T-helper 2 cell treated with Interferon-gamma antibody and Interleukin-4, amounts not matched to agents 100 ng/mL and 5 ng/mL, for 36 hours (primary cell): Measurements from ENCODE around the gene SMCO3. TPM values are rescaled to one million over a fixed set of nuclear protein-coding genes. Genes with fewer than 3 reads are reported as not detected.
"Not testable (repeated sequence)": the region's sequence is repeated elsewhere in the genome, so short reads cannot be mapped to it uniquely, and the experiment has no call there.

Experiments
- intact Hi-C: fragments of 100-400 bp; cut with micrococcal nuclease; formaldehyde crosslinking; loops from one replicate; pipeline ENCODE4 v1.15.1; 2023
- total RNA-seq: library from RNA; stranded (reverse); gene quantifications from 2 replicates; pipeline ENCODE4 v1.2.3, GENCODE V29; 2022

The SMCO3 gene
- total RNA-seq, 1 donor from 2014 or later: not detected

DNA sequence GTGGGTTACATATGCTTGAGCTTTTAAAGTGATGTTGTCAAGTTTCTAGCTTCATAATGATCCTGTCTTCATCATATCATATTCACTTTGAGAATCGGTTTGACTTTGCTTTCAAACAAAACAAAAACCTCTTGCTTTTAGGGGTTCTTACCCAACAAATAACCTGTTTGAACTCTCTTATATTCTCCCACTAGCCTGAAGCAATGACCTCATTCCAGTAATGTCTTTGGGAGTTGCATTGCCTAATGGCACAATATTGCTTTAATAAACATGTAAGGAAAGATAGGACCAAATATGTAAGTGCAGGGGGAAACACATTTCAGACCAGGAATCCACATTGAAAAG, 38.4 kb downstream of the SMCO3 start:
- intact Hi-C loops: loop anchor here (2.0 kb wide), 1 partner anchor 221 kb away; no protein-coding TSS in a partner anchor

DNA sequence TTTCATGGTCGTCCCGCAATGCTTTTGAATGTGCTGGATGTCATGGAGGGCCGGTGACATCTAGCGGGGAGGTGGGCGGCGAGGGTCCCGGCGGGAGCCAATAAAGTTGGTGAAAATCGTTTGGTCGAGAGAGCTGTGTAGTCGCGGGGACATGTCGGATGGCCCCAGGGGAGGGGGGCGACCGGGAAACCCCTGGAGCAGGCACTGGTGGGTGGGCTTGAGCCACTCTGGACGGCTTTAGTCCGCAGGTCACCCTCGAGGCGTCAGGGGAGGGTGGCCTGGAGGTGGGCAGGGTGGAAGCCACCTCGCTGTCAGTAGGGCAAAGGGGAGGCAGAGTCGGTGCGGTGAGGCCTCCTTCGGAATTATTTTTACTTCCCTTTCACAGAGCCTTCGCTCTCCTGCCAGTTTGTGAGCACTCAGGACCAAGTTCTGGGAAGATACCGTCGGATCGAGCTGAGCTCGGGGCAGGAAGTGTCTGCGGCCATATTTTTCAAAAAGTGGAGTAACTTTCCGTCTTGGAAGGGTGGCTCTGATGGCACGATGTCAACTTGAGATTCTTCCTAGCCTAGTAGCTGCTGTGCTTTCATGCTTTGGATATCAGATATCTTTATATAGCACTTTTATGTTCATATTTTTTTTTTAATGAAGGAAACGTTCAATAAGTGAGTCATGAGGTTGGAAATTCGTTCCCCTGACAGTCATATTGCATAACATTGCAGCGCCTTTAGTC, 38.9 kb downstream of the SMCO3 start:
- intact Hi-C loops: loop anchor here (1.0 to 5.0 kb wide), 8 partner anchors 28 to 1107 kb away; partner anchors contain the start of genes ARHGDIB, ATF7IP, C12orf60 and STRAP

DNA sequence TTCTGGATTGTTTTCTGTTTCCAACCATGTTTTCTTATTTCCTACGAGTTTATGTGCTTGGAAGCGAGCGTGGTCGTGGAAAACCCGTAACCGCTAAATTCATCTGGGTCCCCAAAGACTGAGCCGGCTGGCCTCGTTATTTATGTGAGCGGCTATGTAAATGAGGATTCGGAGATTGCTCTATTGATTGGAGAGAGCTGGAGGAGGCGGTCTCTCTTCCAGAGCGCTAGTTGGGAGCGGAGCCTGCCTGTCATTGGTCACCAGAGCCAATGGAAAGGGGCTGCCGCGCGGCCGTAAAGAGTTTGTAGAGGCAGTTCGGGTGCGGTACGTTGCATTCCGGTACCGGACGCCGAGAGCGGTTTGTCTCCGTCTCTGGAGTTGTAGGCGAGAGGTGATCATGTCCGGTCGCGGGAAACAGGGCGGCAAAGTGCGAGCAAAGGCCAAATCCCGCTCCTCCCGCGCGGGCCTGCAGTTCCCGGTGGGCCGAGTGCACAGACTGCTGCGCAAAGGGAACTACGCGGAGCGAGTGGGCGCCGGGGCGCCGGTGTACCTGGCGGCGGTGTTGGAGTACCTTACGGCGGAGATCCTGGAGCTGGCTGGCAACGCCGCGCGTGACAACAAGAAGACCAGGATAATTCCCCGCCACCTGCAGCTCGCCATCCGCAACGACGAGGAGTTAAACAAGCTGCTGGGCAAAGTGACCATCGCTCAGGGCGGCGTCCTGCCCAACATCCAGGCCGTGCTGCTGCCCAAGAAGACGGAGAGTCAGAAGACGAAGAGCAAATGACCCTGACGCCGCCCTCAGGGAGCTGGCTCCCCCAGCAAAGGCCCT, 39.7 kb downstream of the SMCO3 start:
- intact Hi-C loops: loop anchor here (1.0 to 5.0 kb wide), 8 partner anchors 29 to 1108 kb away; partner anchors contain the start of genes ARHGDIB, ATF7IP, C12orf60 and STRAP

DNA sequence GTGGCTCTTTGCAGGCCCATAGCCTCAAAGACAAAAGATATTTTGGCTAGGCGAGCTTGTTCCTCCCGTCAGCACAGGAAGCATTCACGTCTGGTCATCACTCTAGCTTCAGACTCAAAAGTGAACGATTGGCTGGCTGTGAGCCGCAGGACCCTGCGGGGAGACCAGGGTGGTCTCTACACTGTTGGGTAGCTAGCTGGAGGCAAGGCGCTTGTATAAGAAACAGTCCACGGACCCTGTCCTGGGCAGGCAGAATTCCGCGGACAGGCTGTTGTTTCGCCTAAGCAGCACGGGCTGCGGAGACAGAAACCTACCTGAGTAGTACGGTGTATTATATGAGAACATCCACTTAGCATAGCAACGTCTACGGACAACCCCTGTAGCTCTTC, 40.3 kb downstream of the SMCO3 start:
- intact Hi-C loops: loop anchor here (1.0 to 5.0 kb wide), 8 partner anchors 30 to 1109 kb away; partner anchors contain the start of genes ARHGDIB, ATF7IP, C12orf60 and STRAP

DNA sequence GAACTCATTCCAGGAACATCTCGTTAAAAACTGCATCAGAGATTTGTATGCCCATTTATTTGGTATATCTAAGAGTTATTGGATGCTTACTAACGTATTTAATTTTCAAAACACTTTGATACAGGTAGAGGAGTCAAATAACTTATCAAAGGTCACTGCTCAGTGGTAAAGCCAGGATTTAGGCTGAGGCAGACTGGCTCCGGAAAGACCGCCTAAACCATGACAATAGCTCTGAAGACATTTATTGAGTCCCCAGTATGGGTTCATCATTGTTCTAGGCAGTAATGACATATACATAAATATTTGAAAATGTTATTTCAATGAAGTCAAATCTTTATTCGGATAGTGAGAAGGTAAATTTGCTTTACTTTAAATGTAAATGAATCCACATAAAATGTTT, 41.0 kb downstream of the SMCO3 start:
- intact Hi-C loops: loop anchor here (5.0 kb wide), 3 partner anchors 356 to 1109 kb away; partner anchors contain the start of gene STRAP

DNA sequence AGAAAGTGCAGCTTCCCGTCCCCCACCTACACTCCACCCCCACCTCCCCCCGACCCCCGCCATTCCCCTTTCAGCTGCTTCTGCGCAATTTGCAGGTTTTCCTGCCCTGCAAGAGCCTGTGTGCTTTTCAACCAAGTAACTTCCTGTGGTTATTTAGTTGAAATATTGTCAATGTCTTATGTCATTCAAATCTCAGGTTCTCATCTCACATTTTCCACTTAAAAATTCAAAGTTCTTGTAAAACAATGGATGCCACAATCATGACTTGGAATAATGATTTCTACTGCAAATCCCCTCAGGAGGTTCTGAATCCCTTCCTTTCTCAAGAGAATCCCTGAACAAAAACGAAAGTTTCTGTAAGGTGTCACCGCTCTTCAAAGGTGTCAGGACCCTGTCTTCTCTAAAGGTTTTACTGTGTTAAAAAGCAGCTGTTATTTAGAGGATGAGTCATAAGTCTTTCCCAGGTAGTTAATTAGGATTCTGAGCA, 42.3 kb downstream of the SMCO3 start:
- intact Hi-C loops: loop anchor here (1.0 to 5.0 kb wide), 7 partner anchors 177 to 1111 kb away; partner anchors contain the start of gene STRAP

DNA sequence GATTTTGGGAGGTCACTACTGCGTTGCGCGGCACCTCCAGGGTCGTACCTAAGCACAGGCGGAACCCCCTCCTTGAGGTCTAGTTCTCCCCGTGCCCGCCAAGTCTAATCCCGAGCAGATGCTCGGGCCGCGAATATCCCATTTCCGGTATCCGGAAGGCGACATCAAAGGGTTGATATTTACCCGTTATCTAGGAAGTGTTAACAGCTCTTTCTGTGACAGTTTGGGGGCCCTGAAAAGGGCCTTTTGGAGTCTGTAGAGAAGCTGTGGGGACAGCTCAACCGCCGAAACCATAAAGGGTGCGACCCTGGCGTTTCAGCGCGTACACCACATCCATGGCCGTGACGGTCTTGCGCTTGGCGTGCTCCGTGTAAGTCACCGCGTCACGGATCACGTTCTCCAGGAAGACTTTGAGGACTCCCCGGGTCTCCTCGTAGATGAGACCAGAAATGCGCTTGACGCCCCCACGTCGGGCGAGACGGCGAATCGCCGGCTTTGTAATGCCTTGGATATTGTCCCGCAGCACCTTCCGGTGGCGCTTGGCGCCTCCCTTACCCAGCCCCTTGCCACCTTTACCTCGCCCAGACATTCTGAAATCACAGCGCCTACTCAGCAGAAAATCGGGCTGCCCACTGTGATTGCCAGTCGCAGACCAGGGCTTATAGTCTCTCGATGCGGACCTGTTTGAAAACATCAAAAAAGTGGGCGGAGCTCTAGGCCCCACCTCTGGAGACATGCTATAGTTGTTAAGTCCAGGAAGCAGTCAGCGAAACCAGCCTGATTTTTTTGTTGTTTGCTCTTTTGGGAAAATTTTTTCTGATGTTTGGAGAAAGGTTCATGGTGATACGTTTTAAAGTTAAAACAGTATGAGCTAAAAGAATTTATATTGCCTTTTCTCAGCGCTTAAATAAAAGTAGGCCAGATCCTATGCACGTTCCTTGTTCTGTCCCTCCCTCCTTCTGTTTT, 43.2 kb downstream of the SMCO3 start:
- intact Hi-C loops: loop anchor here (1.0 to 5.0 kb wide), 8 partner anchors 178 to 1112 kb away; partner anchors contain the start of genes ARHGDIB and STRAP

DNA sequence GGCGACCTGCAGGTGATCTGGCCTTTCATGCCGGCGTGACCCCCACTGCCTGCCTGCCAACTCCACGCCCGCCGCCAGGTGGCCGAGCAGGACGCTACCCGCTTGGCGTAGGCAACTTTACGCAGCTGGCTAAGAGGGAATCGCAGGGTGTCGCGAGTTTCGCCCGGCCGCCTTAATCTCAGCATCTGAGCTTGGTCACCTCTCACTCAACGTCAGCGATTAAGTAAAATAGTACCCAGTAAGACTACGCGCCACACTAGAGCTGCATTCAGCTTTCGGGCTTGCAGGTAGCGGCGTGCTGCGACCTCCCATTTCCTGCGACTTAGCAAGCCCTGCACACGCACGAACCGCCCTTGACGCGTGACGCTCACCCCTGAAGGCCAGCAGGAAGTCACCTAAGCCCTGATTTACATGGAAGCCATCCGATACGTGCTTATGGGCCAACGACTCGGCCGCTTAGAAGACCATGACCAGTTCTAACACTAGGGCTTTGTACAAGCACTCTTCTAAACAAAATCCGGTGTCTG, 44.0 kb downstream of the SMCO3 start:
- intact Hi-C loops: loop anchor here (1.0 to 5.0 kb wide), 7 partner anchors 48 to 1112 kb away; partner anchors contain the start of genes ARHGDIB and STRAP

DNA sequence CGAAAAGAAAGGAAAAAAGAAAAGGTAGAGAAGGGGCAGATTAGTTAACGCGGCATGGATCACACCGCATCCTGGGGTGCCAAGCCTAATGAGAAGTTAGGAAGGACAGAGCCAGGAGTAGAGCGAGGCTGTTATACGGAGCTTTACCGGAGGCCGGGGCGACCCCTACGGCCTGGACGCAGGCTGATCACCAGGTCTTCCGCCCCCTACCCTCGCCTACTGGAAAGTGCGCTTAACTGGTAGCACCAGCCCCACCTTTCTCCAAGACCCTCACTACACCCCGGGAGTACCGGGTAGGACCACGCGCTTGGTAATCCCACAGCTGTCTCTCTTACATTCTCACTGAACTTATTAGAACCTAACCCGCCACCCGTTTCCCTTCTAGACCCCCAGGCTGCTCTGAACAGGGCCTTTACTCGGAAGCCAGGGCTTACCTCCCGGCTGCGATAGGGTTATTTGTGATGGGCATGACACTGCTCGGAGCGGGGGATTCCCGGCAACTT, 44.5 kb downstream of the SMCO3 start:
- intact Hi-C loops: loop anchor here (5.0 kb wide), 1 partner anchor 47 kb away; no protein-coding TSS in a partner anchor

DNA sequence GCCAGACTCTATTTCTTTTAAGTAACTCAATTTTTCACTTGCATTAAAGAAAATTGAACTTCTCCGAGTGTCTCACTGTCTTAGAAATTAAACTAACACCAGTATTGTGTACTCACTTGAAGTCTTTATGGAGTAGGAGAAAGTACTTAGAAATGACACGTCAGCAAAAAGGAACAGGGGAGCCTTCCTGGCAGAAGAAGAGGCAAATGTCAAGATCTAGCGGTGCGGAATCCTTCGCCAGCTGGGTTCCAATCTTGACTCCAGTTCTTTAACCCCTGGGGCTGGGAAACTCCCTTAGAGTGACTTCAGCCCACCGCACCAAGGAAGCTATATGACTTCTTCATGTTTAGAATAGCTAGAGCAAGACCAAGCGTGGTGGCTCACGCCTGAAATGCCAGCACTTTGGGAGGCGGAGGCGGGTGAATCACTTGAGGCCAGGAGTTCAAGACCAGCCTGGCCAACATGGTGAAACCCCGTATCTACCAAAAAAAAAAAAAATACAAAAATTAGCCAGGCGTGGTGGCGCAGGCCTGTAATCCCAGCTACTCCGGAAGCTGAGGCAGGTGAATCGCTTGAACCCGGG, 45.1 kb downstream of the SMCO3 start:
- intact Hi-C loops: loop anchor here (5.0 kb wide), 1 partner anchor 47 kb away; no protein-coding TSS in a partner anchor

DNA sequence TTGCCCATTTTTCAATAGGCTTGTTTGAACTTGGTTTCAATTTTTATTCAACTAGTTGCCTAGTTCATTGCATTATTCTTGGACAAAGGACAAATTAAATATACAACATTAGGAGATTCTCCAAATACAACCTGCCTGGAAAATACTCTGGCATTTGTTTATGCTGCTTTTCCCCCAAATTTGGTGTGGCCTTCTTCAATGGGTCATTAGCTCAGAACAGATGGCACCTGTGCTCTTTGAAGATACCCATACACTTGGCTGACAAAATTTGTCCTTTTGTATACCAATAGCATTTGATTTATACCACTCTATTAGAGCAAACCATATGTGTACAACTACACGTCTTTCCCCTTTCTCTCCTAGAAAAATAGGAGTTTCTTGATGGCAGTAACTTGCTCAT, 46.4 kb downstream of the SMCO3 start:
- intact Hi-C loops: loop anchor here (5.0 kb wide), 1 partner anchor 45 kb away; no protein-coding TSS in a partner anchor

DNA sequence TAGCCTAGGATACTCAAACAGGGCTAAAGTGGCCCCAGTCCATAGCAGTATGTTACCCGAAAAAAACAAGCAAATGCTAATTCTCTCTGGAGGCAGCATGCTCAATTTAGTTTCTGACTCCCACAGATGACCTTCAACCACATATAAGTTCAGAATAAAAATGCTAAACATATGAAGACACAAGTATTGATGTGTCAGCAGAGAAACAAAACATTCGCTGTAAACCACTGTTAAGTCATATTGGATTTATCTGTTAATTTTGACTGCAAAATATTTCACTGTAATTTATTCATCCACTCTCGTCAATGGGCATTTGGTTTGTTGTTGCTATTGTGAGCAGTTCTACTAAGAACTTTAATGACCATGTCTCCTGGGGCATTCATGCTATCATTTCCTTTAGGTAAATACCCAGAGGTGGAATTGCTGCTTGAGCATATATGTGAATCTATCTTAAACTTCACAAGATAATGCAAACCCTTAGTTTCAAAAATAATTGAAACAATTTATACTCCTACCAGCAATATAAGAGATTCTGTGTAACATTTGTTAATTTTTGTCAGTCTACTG, 47.2 kb downstream of the SMCO3 start:
- intact Hi-C loops: loop anchor here (5.0 kb wide), 1 partner anchor 44 kb away; no protein-coding TSS in a partner anchor

DNA sequence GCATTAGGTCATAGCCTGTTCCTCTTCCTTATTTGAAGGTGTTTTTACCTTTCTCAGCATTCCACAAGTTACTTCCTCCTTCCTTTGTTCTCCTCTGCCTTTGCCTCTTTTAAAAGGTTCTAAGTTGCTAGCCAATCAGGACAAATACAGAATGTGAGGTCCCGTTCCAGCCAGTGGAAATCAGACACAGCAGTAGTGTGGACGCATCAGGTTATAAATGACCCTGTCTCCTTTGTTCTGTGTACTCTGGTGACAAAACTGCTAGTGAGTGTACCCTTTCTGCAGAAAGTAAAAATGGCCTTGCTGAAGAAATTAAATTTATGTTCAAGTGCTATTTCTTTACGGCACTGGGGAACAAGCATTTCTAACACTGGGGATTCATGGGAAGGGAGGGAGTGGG, 48.0 kb downstream of the SMCO3 start:
- intact Hi-C loops: loop anchor here (5.0 kb wide), 1 partner anchor 44 kb away; no protein-coding TSS in a partner anchor

DNA sequence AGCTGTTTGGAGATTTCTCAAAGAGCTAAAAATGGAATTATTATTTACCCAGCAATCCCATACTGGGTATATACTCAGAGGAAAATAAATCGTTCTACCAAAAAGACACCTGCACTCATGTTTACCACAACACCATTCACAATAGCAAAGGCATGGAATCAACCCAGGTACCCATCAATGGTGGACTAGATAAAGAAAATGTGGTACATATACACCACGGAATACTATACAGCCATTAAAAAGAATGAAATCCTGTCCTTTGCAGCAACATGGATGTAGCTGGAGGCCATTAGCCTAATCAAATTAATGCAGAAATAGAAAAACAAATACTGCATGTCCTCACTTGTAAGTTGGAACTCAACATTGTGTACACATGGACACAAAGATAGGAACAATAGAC, 48.6 kb downstream of the SMCO3 start:
- intact Hi-C loops: loop anchor here (5.0 kb wide), 1 partner anchor 43 kb away; no protein-coding TSS in a partner anchor

DNA sequence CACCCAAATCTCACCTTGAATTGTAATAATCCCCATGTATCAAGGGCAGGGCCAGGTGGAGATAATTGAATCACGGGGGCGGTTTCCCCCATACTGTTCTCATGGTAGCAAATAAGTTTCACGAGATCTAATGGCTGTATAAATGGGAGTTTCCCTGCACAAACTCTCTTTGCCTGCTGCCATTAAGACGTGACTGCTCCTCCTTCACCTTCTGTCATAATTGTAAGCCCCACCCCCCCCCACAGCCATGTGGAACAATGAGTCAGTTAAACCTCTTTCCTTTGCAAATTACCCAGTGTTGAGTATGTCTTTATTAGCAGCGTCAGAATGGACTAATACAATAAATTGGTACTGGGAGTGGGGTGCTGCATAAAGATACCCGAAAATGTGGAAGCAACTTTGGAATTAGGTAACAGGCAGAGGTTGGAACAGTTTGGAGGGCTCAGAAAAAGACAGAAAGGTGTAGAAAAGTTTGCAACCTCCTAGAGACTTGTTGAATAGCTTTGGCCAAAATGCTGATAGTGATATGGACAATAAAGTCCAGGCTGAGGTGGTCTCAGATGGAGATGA, 54.2 kb downstream of the SMCO3 start:
- intact Hi-C loops: not testable (repeated sequence)

DNA sequence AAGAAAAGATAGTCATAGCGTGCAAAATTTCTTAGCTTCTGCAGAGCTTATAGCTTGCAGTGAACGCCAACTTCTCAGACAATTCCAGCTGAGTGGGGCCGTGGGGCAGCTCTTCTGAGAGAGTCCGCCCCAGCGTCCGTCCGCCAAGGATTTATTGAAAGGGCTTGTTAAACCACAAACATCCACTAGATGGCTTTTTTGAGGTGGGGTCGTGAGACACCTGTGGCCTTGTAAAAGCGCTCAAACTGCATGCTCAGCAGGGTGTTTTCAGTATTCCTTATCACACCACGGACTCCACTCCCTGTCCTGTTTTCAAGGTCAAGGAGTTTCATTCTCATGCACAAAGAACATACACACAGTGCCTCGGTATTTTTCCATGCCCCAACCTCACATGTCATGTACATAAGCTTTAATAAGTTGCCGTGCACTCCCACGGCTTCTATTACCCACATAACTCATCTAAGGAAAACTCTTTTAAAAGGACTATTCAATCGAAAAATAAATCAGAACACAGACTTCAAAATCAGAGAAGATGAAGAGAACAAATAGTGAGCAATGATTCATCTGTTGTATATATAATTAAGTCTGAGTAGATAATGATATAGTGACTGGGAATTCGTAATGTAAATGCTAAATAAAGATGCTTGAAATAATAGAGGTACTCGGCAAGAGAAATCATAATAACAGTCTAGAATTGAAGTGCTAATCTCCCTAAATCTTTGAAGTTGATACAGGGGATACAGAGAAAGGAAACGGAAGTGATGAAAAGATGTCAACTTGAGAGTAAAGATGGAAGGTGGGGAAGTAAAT, 57.4 kb downstream of the SMCO3 start:
- intact Hi-C loops: no loop called here
